Upper lobe of left lung (tissue), 4 donors: Measurements from ENCODE around the gene PKNOX2.

Source experiments
- POLR2A ChIP-seq, 4 donors: fragments of 450-650 bp; IDR thresholded peaks; one replicate each; pipeline ENCODE4 v1.5.1; 2016 to 2017; ENCODE audit warnings: antibody characterized with exemption in 4 of 4, mild to moderate bottlenecking in 2 of 4
- POLR2AphosphoS5 ChIP-seq, 2 donors: sonication (generic); formaldehyde crosslinking; IDR thresholded peaks; one replicate each; pipeline ENCODE4 v1.5.1; 2017; ENCODE audit warnings: antibody characterized with exemption in 2 of 2
- TF ChIP-seq, protein P1 (sequence below), 6 experiments: fragments of 450-650 bp in 4 of 6; fragments of 200-600 bp in 2 of 6; sonication (generic) in 2 of 6; IDR thresholded peaks; one replicate each; pipeline ENCODE4 v1.5.1; 2016 to 2019; ENCODE audit warnings: antibody characterized with exemption in 6 of 6

DNA sequence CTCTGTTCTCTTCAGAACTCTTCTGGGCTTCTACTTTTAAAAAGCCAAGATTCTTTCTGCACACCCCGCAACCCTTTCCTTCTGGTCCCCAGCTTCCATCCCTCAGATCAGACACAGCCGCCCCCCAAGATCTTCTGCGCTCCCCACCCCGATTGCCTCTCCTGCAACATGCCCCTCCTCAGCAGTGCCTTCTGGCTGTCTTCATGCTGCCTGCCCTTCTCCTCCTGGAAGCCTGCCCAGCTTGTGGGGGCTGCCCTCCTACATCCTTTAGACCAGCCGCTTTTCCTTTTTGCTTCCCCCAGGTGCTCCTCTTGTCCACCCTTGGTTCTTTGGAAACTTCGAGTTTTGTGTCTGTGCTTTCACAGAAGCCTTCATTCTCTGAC lies 187.3 kb downstream of the PKNOX2 start:
- TF ChIP-seq, protein P1, sequence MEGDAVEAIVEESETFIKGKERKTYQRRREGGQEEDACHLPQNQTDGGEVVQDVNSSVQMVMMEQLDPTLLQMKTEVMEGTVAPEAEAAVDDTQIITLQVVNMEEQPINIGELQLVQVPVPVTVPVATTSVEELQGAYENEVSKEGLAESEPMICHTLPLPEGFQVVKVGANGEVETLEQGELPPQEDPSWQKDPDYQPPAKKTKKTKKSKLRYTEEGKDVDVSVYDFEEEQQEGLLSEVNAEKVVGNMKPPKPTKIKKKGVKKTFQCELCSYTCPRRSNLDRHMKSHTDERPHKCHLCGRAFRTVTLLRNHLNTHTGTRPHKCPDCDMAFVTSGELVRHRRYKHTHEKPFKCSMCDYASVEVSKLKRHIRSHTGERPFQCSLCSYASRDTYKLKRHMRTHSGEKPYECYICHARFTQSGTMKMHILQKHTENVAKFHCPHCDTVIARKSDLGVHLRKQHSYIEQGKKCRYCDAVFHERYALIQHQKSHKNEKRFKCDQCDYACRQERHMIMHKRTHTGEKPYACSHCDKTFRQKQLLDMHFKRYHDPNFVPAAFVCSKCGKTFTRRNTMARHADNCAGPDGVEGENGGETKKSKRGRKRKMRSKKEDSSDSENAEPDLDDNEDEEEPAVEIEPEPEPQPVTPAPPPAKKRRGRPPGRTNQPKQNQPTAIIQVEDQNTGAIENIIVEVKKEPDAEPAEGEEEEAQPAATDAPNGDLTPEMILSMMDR (IDR thresholded peaks at IDR 0.05), result no peak
- no peak for TF ChIP-seq POLR2A (IDR thresholded peaks at IDR 0.05)
- no peak for TF ChIP-seq POLR2AphosphoS5 (IDR thresholded peaks at IDR 0.05)
